Calu3 (cell line): Measurements from ENCODE around the gene SPOCK1. TPM values are rescaled to one million over a fixed set of nuclear protein-coding genes. Genes with fewer than 3 reads are reported as not detected.

Experiments used
- BruUV-seq: library from RNA; stranded (reverse); fragments of 400-500 nt; replicated peaks from 2 replicates; lab custom pipeline; 2021; lab: Mats Ljungman, UMichigan
- CTCF ChIA-PET: fragments of 300-600 bp; sonication (Branson Sonifier 250); formaldehyde crosslinking; loops from one replicate; lab custom pipeline; 2022; ENCODE audit warnings: antibody characterized with exemption; lab: Charles Lee
- DNase-seq: peaks from one replicate; pipeline ENCODE4 v3.0.0; 2022
- H3K27ac Mint-ChIP-seq: one replicate; pipeline ENCODE4 v1.8.0; 2022; ENCODE audit warnings: mixed read lengths; ENCODE audit not compliant: unreplicated experiment
- H3K27me3 Mint-ChIP-seq: one replicate; pipeline ENCODE4 v1.8.0; 2022; ENCODE audit warnings: mixed read lengths; ENCODE audit not compliant: unreplicated experiment
- H3K36me3 Mint-ChIP-seq: one replicate; pipeline ENCODE4 v1.8.0; 2022; ENCODE audit warnings: mild to moderate bottlenecking, moderate library complexity, mixed read lengths; ENCODE audit not compliant: insufficient read depth, unreplicated experiment
- H3K4me1 Mint-ChIP-seq: one replicate; pipeline ENCODE4 v1.8.0; 2022; ENCODE audit warnings: mild to moderate bottlenecking, low read depth, mixed read lengths; ENCODE audit not compliant: unreplicated experiment
- H3K4me3 Mint-ChIP-seq: one replicate; pipeline ENCODE4 v1.8.0; 2022; ENCODE audit warnings: mild to moderate bottlenecking, low read depth, moderate library complexity, mixed read lengths; ENCODE audit not compliant: unreplicated experiment
- H3K9me3 Mint-ChIP-seq: one replicate; pipeline ENCODE4 v1.8.0; 2022; ENCODE audit warnings: low read depth, mixed read lengths; ENCODE audit not compliant: unreplicated experiment
- intact Hi-C: fragments of 100-400 bp; cut with micrococcal nuclease; formaldehyde crosslinking; loops from one replicate; pipeline ENCODE4 v1.10.0; 2022; ENCODE audit not compliant: unreplicated experiment
- total RNA-seq: library from RNA; stranded (reverse); gene quantifications from 2 replicates; pipeline ENCODE4 v1.2.3, GENCODE V29; 2022
- TF ChIP-seq, protein P1 (sequence below): fragments of 200-600 bp; IDR thresholded peaks from one replicate; pipeline ENCODE4 v1.8.0; 2022; ENCODE audit warnings: antibody characterized with exemption; ENCODE audit not compliant: unreplicated experiment

Gene SPOCK1
- total RNA-seq, 1 experiment from 2014 or later, result 3.2 TPM

DNA sequence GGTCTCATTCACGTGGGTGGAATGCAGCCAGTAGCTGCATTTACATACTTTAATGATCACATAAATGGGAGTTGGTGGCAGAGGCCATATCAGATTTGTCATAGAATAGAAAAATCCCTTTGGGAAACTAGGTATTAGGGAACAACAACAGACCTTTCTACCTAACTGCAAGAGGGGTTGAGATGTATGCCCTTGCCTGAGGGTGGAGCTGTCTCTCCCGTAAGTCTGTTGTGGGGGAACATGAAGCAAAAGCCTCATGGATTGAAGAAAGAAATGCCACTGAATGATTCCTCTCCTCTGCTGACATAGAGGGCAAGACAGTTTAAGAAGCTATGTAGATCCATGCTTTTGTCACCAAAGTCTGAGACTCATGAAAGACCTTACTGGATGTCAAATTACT lies 461.3 kb downstream of the SPOCK1 start:
- H3K4me3 Mint-ChIP-seq, result no peak overlapping the region
- H3K9me3 Mint-ChIP-seq, result peaks cover 4% of the 10 kb centered on the region
- peaks cover 44% of the 10 kb centered on the region for H3K4me1 Mint-ChIP-seq
- CTCF ChIA-PET, result interaction anchor here (0.8 to 2.5 kb wide), 4 partner anchors 34 to 282 kb away, joined by 3 to 11 read pairs (median 4); no protein-coding TSS in a partner anchor
- intact Hi-C loops, result loop anchor here (2.0 to 5.0 kb wide), 4 partner anchors 81 to 236 kb away; no protein-coding TSS in a partner anchor
- peak overlapping the region; percentile 83 for H3K27ac Mint-ChIP-seq
- TF ChIP-seq, protein P1, sequence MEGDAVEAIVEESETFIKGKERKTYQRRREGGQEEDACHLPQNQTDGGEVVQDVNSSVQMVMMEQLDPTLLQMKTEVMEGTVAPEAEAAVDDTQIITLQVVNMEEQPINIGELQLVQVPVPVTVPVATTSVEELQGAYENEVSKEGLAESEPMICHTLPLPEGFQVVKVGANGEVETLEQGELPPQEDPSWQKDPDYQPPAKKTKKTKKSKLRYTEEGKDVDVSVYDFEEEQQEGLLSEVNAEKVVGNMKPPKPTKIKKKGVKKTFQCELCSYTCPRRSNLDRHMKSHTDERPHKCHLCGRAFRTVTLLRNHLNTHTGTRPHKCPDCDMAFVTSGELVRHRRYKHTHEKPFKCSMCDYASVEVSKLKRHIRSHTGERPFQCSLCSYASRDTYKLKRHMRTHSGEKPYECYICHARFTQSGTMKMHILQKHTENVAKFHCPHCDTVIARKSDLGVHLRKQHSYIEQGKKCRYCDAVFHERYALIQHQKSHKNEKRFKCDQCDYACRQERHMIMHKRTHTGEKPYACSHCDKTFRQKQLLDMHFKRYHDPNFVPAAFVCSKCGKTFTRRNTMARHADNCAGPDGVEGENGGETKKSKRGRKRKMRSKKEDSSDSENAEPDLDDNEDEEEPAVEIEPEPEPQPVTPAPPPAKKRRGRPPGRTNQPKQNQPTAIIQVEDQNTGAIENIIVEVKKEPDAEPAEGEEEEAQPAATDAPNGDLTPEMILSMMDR, result no peak
- peaks cover 9% of the 10 kb centered on the region for H3K36me3 Mint-ChIP-seq
- no TSS peak for BruUV-seq
- no peak for DNase-seq
- H3K27me3 Mint-ChIP-seq, result no peaks in the 10 kb centered on the region

DNA sequence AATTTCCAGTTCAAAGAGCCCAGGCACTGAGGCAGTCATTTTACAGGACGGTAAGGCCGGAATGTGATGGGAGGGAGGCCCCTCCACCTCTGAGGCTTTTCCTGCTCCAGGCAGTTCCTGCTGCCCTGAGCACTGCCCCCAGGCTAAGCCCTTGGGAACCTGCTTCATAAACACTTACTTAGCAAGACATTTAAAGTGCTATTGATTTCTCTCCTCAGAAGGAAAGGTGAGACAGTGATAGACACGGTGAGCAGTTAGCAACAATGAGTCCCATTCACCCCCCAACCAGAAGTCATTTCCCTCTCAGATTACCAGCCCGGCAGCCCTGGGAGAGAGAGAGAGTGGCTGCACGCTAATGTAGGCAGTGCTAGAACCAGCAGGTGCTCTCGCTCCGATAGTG lies 462.5 kb downstream of the SPOCK1 start:
- no TSS peak for BruUV-seq
- H3K4me1 Mint-ChIP-seq, result peaks cover 44% of the 10 kb centered on the region
- H3K36me3 Mint-ChIP-seq, result peaks cover 9% of the 10 kb centered on the region
- peak; percentile 86 for DNase-seq
- TF ChIP-seq, protein P1, result no peak
- H3K27ac Mint-ChIP-seq, result peak overlapping the region; percentile 60
- intact Hi-C loops, result loop anchor here (2.0 to 5.0 kb wide), 4 partner anchors 79 to 234 kb away; no protein-coding TSS in a partner anchor
- CTCF ChIA-PET, result interaction anchor here (2.5 kb wide), 1 partner anchor 39 kb away, joined by 11 read pairs; no protein-coding TSS in a partner anchor
- no peaks in the 10 kb centered on the region for H3K27me3 Mint-ChIP-seq
- no peaks in the 10 kb centered on the region for H3K9me3 Mint-ChIP-seq
- peak overlapping the region; percentile 16 for H3K4me3 Mint-ChIP-seq

DNA sequence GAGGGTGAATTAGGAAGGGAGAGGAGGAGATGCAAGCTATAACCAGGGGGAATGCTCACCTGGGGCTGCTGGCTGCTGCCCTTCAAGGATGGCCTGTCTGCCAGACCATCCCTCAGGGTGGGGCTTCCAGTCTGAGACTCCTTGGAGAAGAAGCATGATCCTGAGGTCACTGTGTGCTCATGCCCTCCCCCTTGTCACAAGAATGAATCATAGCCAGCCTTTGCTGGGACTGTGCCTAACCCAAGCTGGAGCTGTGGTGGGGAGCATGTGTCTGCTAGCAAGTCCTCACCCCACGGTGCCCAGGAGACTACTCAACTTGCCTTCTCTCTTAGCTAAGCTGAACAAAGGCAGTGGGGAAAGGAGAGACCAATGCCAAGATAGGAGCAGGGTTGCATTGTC lies 463.6 kb downstream of the SPOCK1 start:
- Mint-ChIP-seq H3K9me3 (no peaks in the 10 kb centered on the region), H3K27me3 (no peaks in the 10 kb centered on the region), H3K4me3 (no peak overlapping the region), H3K27ac (peak overlapping the region; percentile 60), H3K4me1 (peaks cover 44% of the 10 kb centered on the region), H3K36me3 (peaks cover 9% of the 10 kb centered on the region)
- TF ChIP-seq, protein P1, result no peak
- intact Hi-C loops, result loop anchor here (5.0 kb wide), 3 partner anchors 78 to 233 kb away; no protein-coding TSS in a partner anchor
- peak; percentile 46 for DNase-seq
- no TSS peak for BruUV-seq
- CTCF ChIA-PET, result interaction anchor here (0.6 to 2.5 kb wide), 2 partner anchors 40 to 1026 kb away, joined by 5 to 11 read pairs; no protein-coding TSS in a partner anchor

DNA sequence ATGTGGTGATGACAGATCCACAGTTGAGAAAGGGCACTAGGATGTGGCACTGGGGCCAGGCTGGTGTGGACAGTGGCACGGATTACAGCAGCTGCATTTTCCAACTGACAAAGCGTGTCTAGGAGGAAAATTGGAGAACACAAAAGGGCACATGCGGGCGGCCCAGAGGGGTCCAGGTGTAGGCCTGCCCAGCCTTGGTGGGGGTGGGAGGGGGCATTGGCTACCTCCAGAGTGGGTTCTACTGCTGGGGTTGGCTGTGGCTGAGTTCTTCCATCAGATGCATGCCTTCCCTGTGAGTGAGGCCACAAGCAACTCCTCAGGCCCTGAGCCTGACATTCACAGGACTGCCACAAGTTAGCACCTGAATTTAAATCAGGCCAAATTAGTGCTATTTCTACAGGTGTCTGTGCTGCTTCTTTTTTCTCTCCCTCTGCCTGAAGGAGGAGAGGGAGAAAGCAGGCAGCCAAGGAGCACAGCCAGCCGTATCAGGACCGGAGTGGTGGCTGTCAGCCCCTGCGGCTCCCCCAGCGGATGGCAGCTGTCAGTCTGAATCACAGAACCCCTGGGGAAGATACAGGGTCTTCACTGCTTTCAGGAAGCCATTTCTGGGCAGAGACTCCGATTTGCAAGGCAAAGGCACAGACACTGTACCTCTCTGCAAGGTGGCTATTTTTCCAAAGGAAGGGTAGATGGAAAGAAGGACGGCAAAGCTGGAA lies 464.2 kb downstream of the SPOCK1 start:
- peak overlapping the region; percentile 60 for H3K27ac Mint-ChIP-seq
- H3K9me3 Mint-ChIP-seq, result no peaks in the 10 kb centered on the region
- H3K27me3 Mint-ChIP-seq, result no peaks in the 10 kb centered on the region
- H3K36me3 Mint-ChIP-seq, result peaks cover 9% of the 10 kb centered on the region
- intact Hi-C loops, result loop anchor here (5.0 kb wide), 3 partner anchors 78 to 233 kb away; no protein-coding TSS in a partner anchor
- CTCF ChIA-PET, result no interaction called here
- TF ChIP-seq, protein P1, result no peak
- BruUV-seq, result no TSS peak
- no peak overlapping the region for H3K4me3 Mint-ChIP-seq
- no peak for DNase-seq
- peaks cover 44% of the 10 kb centered on the region for H3K4me1 Mint-ChIP-seq
